GM18508 (cell line): ENCODE measurements around the gene GDI1.

ENCODE experiments used
- ATAC-seq: cut with Tn5 transposase; IDR thresholded peaks from one replicate; pipeline ENCODE4 v1.9.1; 2021; ENCODE audit warnings: moderate number of reproducible peaks; ENCODE audit not compliant: insufficient read depth, unreplicated experiment

Gene GDI1

GRCh38 chrX:154435171-154435733, 1.7 kb upstream of the GDI1 start:
- no peak for ATAC-seq

GRCh38 chrX:154436374-154436982, 476 bp upstream of the GDI1 start:
- ATAC-seq, result no peak

- no peak for ATAC-seq
Observed at GRCh38 chrX:154437971-154438893, 1.3 kb downstream of the GDI1 start.

- ATAC-seq, result no peak
Observed at GRCh38 chrX:154439841-154440240, 2.9 kb downstream of the GDI1 start.

GRCh38 chrX:154440623-154441357, 3.8 kb downstream of the GDI1 start:
- ATAC-seq, result no peak

- no peak for ATAC-seq
Observed at GRCh38 chrX:154441564-154441963, 4.6 kb downstream of the GDI1 start.

GRCh38 chrX:154441984-154442707, 5.2 kb downstream of the GDI1 start:
- no peak for ATAC-seq

- ATAC-seq, result no peak
Observed at GRCh38 chrX:154443479-154443910, 6.5 kb downstream of the GDI1 start.

- no peak for ATAC-seq
Observed at GRCh38 chrX:154443992-154444754, 7.2 kb downstream of the GDI1 start, which contains the start of gene FAM50A. TSS of gene FAM50A (plus strand) at chrX:154444141. CDS start at chrX:154444236, 95 bp downstream.

- ATAC-seq, result no peak
Observed at GRCh38 chrX:154444755-154445246, 7.8 kb downstream of the GDI1 start.

GRCh38 chrX:154445776-154446175, 8.8 kb downstream of the GDI1 start:
- no peak for ATAC-seq

- no peak for ATAC-seq
Observed at GRCh38 chrX:154446430-154446829, 9.5 kb downstream of the GDI1 start.

GRCh38 chrX:154448484-154448883, 11.5 kb downstream of the GDI1 start:
- ATAC-seq, result no peak

- no peak for ATAC-seq
Observed at GRCh38 chrX:154449618-154450017, 12.7 kb downstream of the GDI1 start.

GRCh38 chrX:154450312-154450711, 13.4 kb downstream of the GDI1 start:
- no peak for ATAC-seq

- ATAC-seq, result no peak
Observed at GRCh38 chrX:154452823-154453222, 15.9 kb downstream of the GDI1 start.

GRCh38 chrX:154457491-154458115, 20.6 kb downstream of the GDI1 start:
- no peak for ATAC-seq

- no peak for ATAC-seq
Observed at GRCh38 chrX:154458116-154458953, 21.4 kb downstream of the GDI1 start, which contains the start of gene PLXNA3. TSS of gene PLXNA3 (plus strand) at chrX:154458281. CDS start at chrX:154460184, 1,903 bp downstream.
